Natural killer cell (primary cell): Measurements from ENCODE around the gene CPAMD8. TPM values are rescaled to one million over a fixed set of nuclear protein-coding genes. Genes with fewer than 3 reads are reported as not detected.

Source experiments
- ATAC-seq, 3 donors: fragments of 150-1000 bp in 2 of 3; fragments of 200-7000 bp in 1 of 3; cut with Tn5 transposase; 1 replicate in 1 of 3; 2 replicates in 2 of 3; pipeline ENCODE4 v1.10.0; 2021; ENCODE audit warnings: mild to moderate bottlenecking in 2 of 3, moderate library complexity in 2 of 3
- DNase-seq, 2 donors: peaks; one replicate each; pipeline versions ENCODE4 v3.0.0 to v3.0.0-alpha.2; 2013 to 2021; ENCODE audit warnings: mixed read lengths in 1 of 2
- H3K27ac ChIP-seq: one replicate; pipeline ENCODE4 v1.5.1; 2013; ENCODE audit warnings: mild to moderate bottlenecking, low read length
- H3K27me3 ChIP-seq: one replicate; pipeline ENCODE4 v1.6.1; 2013; ENCODE audit warnings: low read length; ENCODE audit not compliant: control insufficient read depth, insufficient read depth
- H3K36me3 ChIP-seq: one replicate; pipeline ENCODE4 v1.6.1; 2013; ENCODE audit warnings: low read length; ENCODE audit not compliant: control insufficient read depth, insufficient read depth
- H3K4me1 ChIP-seq: one replicate; pipeline ENCODE4 v1.6.1; 2013; ENCODE audit warnings: low read length; ENCODE audit not compliant: control insufficient read depth, insufficient read depth
- H3K4me3 ChIP-seq: one replicate; pipeline ENCODE4 v1.5.1; 2013; ENCODE audit warnings: low read length
- H3K9me3 ChIP-seq: one replicate; pipeline ENCODE4 v1.6.1; 2013; ENCODE audit warnings: low read length; ENCODE audit not compliant: control insufficient read depth, insufficient read depth
- H3K27ac Mint-ChIP-seq, 2 donors: one replicate each; pipeline ENCODE4 v1.8.0; 2022; ENCODE audit warnings: mild to moderate bottlenecking in 2 of 2, mixed read lengths in 2 of 2, moderate library complexity in 1 of 2
- H3K27me3 Mint-ChIP-seq, 2 donors: one replicate each; pipeline ENCODE4 v1.8.0; 2022; ENCODE audit warnings: low read depth in 2 of 2, mixed read lengths in 2 of 2
- H3K36me3 Mint-ChIP-seq: one replicate; pipeline ENCODE4 v1.8.0; 2022; ENCODE audit warnings: mixed read lengths
- H3K4me1 Mint-ChIP-seq, 2 donors: one replicate each; pipeline ENCODE4 v1.8.0; 2022; ENCODE audit warnings: mixed read lengths in 2 of 2
- H3K4me3 Mint-ChIP-seq: one replicate; pipeline ENCODE4 v1.8.0; 2022; ENCODE audit warnings: mild to moderate bottlenecking, moderate library complexity, mixed read lengths
- H3K9me3 Mint-ChIP-seq, 2 donors: one replicate each; pipeline ENCODE4 v1.8.0; 2022; ENCODE audit warnings: mixed read lengths in 2 of 2
- CTCF ChIP-seq: fragments of 200-600 bp; IDR thresholded peaks from one replicate; pipeline ENCODE4 v1.8.0; 2022; ENCODE audit warnings: antibody characterized with exemption
- WGBS: methylation state at CpG from one replicate; pipeline ENCODE4 v1.1.7; 2013; ENCODE audit warnings: missing lambda C conversion rate; ENCODE audit not compliant: insufficient coverage; 5-methylcytosine and 5-hydroxymethylcytosine counted together
- intact Hi-C: fragments of 100-400 bp; cut with micrococcal nuclease; formaldehyde crosslinking; loops from one replicate; pipeline ENCODE4 v1.14.2; 2022
- total RNA-seq, 4 donors: library from RNA; stranded (reverse); fragments of 120-200 nt in 1 of 4; gene quantifications; one replicate each; pipeline versions ENCODE4 v1.2.3 to v1.2.4, GENCODE V29; 2013 to 2022

CPAMD8 gene
- total RNA-seq, 3 donors from 2014 or later (not counting 1 experiment from before 2014, with no cell fraction given), result 3.6 to 4.9 (median 4.7) TPM

- Histone ChIP-seq H3K9me3 (peaks cover 30% of the 10 kb centered on the region), H3K27ac (no peak overlapping the region), H3K36me3 (peaks cover 25% of the 10 kb centered on the region), H3K4me3 (no peak overlapping the region), H3K4me1 (peaks cover 36% of the 10 kb centered on the region), H3K27me3 (no peaks in the 10 kb centered on the region)
- intact Hi-C loops, result no loop called here
- no peak for ATAC-seq
- H3K36me3 Mint-ChIP-seq, result peaks cover 15% of the 10 kb centered on the region
- DNase-seq, result no peak
- H3K4me3 Mint-ChIP-seq, result no peak overlapping the region
- 97% methylated on average over 8 of the region's 8 CpGs for WGBS
- TF ChIP-seq CTCF, result no peak
- no peaks in the 10 kb centered on the region for H3K27me3 Mint-ChIP-seq
- peaks cover 6 to 7% of the 10 kb centered on the region in 2 donors for H3K9me3 Mint-ChIP-seq
- peaks cover 18 to 31% of the 10 kb centered on the region in 2 donors for H3K4me1 Mint-ChIP-seq
- no peak overlapping the region for H3K27ac Mint-ChIP-seq
Observed at GRCh38 chr19:16880884-16881554, 145.6 kb downstream of the CPAMD8 start.

GRCh38 chr19:16878181-16878965 lies 148.2 kb downstream of the CPAMD8 start:
- Histone ChIP-seq H3K4me3 (no peak overlapping the region), H3K4me1 (peaks cover 44% of the 10 kb centered on the region), H3K36me3 (peaks cover 27% of the 10 kb centered on the region), H3K27me3 (no peaks in the 10 kb centered on the region), H3K9me3 (peaks cover 30% of the 10 kb centered on the region), H3K27ac (no peak overlapping the region)
- peaks cover 25% of the 10 kb centered on the region for H3K36me3 Mint-ChIP-seq
- H3K27ac Mint-ChIP-seq, result no peak overlapping the region
- H3K4me3 Mint-ChIP-seq, result no peak overlapping the region
- peaks cover 6 to 16% of the 10 kb centered on the region in 2 donors for H3K9me3 Mint-ChIP-seq
- WGBS, result 97% methylated on average over 55 of the region's 55 CpGs
- DNase-seq (no peak), ATAC-seq (no peak)
- no peaks in the 10 kb centered on the region for H3K27me3 Mint-ChIP-seq
- H3K4me1 Mint-ChIP-seq, result peaks cover 30 to 51% of the 10 kb centered on the region in 2 donors
- intact Hi-C loops, result no loop called here
- no peak for TF ChIP-seq CTCF

- intact Hi-C loops, result no loop called here
- H3K27me3 Mint-ChIP-seq, result no peaks in the 10 kb centered on the region
- DNase-seq, result no peak
- peaks cover 22% of the 10 kb centered on the region for H3K9me3 ChIP-seq
- H3K4me1 ChIP-seq, result peaks cover 44% of the 10 kb centered on the region
- TF ChIP-seq CTCF, result no peak
- peaks cover 18% of the 10 kb centered on the region for H3K36me3 Mint-ChIP-seq
- WGBS, result 63% methylated on average over 11 of the region's 11 CpGs
- ATAC-seq, result peak in 2 of 3 donors; percentile 48 to 52
- peaks cover 2 to 13% of the 10 kb centered on the region in 2 donors for H3K9me3 Mint-ChIP-seq
- peaks cover 34% of the 10 kb centered on the region for H3K36me3 ChIP-seq
- H3K27ac ChIP-seq, result no peak overlapping the region
- H3K4me3 Mint-ChIP-seq, result peak overlapping the region; percentile 49
- H3K4me3 ChIP-seq, result no peak overlapping the region
- no peaks in the 10 kb centered on the region for H3K27me3 ChIP-seq
- peaks cover 30 to 51% of the 10 kb centered on the region in 2 donors for H3K4me1 Mint-ChIP-seq
- peak overlapping the region in 1 of 2 donors; percentile 90 for H3K27ac Mint-ChIP-seq
Observed at GRCh38 chr19:16877581-16877980, 149.0 kb downstream of the CPAMD8 start.
